Tibial artery (tissue), 4 donors: ENCODE data around the gene RUBCN.

Source experiments
- DNase-seq, 2 donors: peaks; one replicate each; pipeline ENCODE4 v3.0.0-alpha.2; 2019
- H3K27ac ChIP-seq, 2 donors: fragments of 200-600 bp; sonication (generic) in 1 of 2; 1 replicate in 1 of 2; 2 replicates in 1 of 2; pipeline ENCODE4 v1.5.1; 2018 to 2019; ENCODE audit warnings: mild to moderate bottlenecking in 1 of 2
- H3K27me3 ChIP-seq, 2 donors: fragments of 200-600 bp; sonication (generic) in 1 of 2; one replicate each; pipeline versions ENCODE4 v1.5.1 to v1.6.0; 2016 to 2019
- H3K36me3 ChIP-seq, 3 donors: fragments of 200-600 bp; sonication (generic) in 2 of 3; one replicate each; pipeline ENCODE4 v1.5.1; 2016 to 2019; ENCODE audit warnings: mild to moderate bottlenecking in 2 of 3
- H3K4me1 ChIP-seq, 4 donors: fragments of 200-600 bp; sonication (generic) in 2 of 4; 1 replicate in 3 of 4; 2 replicates in 1 of 4; pipeline ENCODE4 v1.5.1; 2016 to 2019
- H3K4me3 ChIP-seq, 2 donors: fragments of 200-600 bp; sonication (generic) in 1 of 2; 1 replicate in 1 of 2; 2 replicates in 1 of 2; pipeline ENCODE4 v1.5.1; 2018 to 2019; ENCODE audit warnings: mild to moderate bottlenecking in 2 of 2
- H3K9me3 ChIP-seq, 3 donors: fragments of 200-600 bp; sonication (generic) in 1 of 3; one replicate each; pipeline ENCODE4 v1.5.1; 2016 to 2019
- CTCF ChIP-seq, 2 experiments: fragments of 200-600 bp in 1 of 2; fragments of 450-650 bp in 1 of 2; IDR thresholded peaks; one replicate each; pipeline ENCODE4 v1.5.1; 2017 to 2019; ENCODE audit warnings: antibody characterized with exemption in 2 of 2, mild to moderate bottlenecking in 1 of 2, moderate library complexity in 1 of 2
- intact Hi-C: fragments of 100-400 bp; cut with DNase I; formaldehyde crosslinking; loops from one replicate; pipeline ENCODE4 v1.15.0; 2023; ENCODE audit warnings: low total_unique reads

RUBCN gene

GRCh38 chr3:197746209-197746608 lies 9.5 kb upstream of the RUBCN start:
- no peak overlapping the region for H3K27ac ChIP-seq
- H3K9me3 ChIP-seq, result no peaks in the 10 kb centered on the region
- H3K27me3 ChIP-seq, result no peaks in the 10 kb centered on the region
- peaks cover 0 to 13% (median 8%) of the 10 kb centered on the region in 4 donors for H3K4me1 ChIP-seq
- no peak for DNase-seq
- no peak overlapping the region for H3K4me3 ChIP-seq
- H3K36me3 ChIP-seq, result no peaks in the 10 kb centered on the region
- intact Hi-C loops, result no loop called here
- no peak for TF ChIP-seq CTCF (IDR thresholded peaks at IDR 0.05)

- H3K36me3 ChIP-seq, result no peaks in the 10 kb centered on the region
- TF ChIP-seq CTCF (IDR thresholded peaks at IDR 0.05), result no peak
- H3K9me3 ChIP-seq, result no peaks in the 10 kb centered on the region
- no peak for DNase-seq
- H3K4me1 ChIP-seq, result peaks cover 0 to 2% (median under 1%) of the 10 kb centered on the region in 4 donors
- intact Hi-C loops, result no loop called here
- no peak overlapping the region for H3K4me3 ChIP-seq
- no peaks in the 10 kb centered on the region for H3K27me3 ChIP-seq
- H3K27ac ChIP-seq, result no peak overlapping the region
Measured at GRCh38 chr3:197742787-197743186, 6.1 kb upstream of the RUBCN start.

- Histone ChIP-seq H3K9me3 (no peaks in the 10 kb centered on the region), H3K27me3 (no peaks in the 10 kb centered on the region), H3K27ac (peak overlapping the region in 1 of 2 donors; percentile 83), H3K36me3 (no peaks in the 10 kb centered on the region), H3K4me1 (peaks cover 0 to 23% (median 13%) of the 10 kb centered on the region in 4 donors), H3K4me3 (peak overlapping the region in 1 of 2 donors; percentile 75)
- no peak for DNase-seq
- intact Hi-C loops, result no loop called here
- TF ChIP-seq CTCF (IDR thresholded peaks at IDR 0.05), result no peak
Measured at GRCh38 chr3:197737749-197738462, 1.2 kb upstream of the RUBCN start.

- intact Hi-C loops, result no loop called here
- Histone ChIP-seq H3K27ac (peak overlapping the region; percentile 83 to 88), H3K4me1 (peaks cover 0 to 23% (median 13%) of the 10 kb centered on the region in 4 donors), H3K9me3 (no peaks in the 10 kb centered on the region), H3K36me3 (no peaks in the 10 kb centered on the region), H3K4me3 (peak overlapping the region; percentile 75 to 98), H3K27me3 (no peaks in the 10 kb centered on the region)
- DNase-seq, result no peak
- no peak for TF ChIP-seq CTCF (IDR thresholded peaks at IDR 0.05)
Measured at GRCh38 chr3:197737319-197737649, 580 bp upstream of the RUBCN start.

GRCh38 chr3:197736010-197736490 lies 654 bp downstream of the RUBCN start:
- peak overlapping the region; percentile 75 to 98 for H3K4me3 ChIP-seq
- no peak for DNase-seq
- no peaks in the 10 kb centered on the region for H3K27me3 ChIP-seq
- no peak for TF ChIP-seq CTCF (IDR thresholded peaks at IDR 0.05)
- intact Hi-C loops, result no loop called here
- H3K4me1 ChIP-seq, result peaks cover 0 to 23% (median 13%) of the 10 kb centered on the region in 4 donors
- H3K36me3 ChIP-seq, result no peaks in the 10 kb centered on the region
- peak overlapping the region; percentile 83 to 88 for H3K27ac ChIP-seq
- H3K9me3 ChIP-seq, result no peaks in the 10 kb centered on the region
